ENCODE data around the gene OR2V1. TPM values are rescaled to one million over a fixed set of nuclear protein-coding genes. Genes with fewer than 3 reads are reported as not detected.

The OR2V1 gene
- total RNA-seq, 1 experiment from 2014 or later: not detected

Other genes with a start within 250 kb of the OR2V1 start
- not detected in 2 replicates for gene BTNL8, start 232.0 kb downstream of the OR2V1 start, total RNA-seq (2014; rRNA removed; shearing (Covaris generic))
- gene BTNL3, start 142.3 kb downstream of the OR2V1 start, total RNA-seq (2014; rRNA removed; shearing (Covaris generic)): not detected in 2 replicates
- gene BTNL9, start 90.9 kb downstream of the OR2V1 start, total RNA-seq (2014; rRNA removed; shearing (Covaris generic)): 1.6 and 2.5 TPM in 2 replicates
- not detected in 2 replicates for gene OR2V2, start 16.4 kb upstream of the OR2V1 start, total RNA-seq (2014; rRNA removed; shearing (Covaris generic))
- 6.7 and 9.0 TPM in 2 replicates for gene TRIM7, start 74.0 kb upstream of the OR2V1 start, total RNA-seq (2014; rRNA removed; shearing (Covaris generic))
- 23.3 and 23.8 TPM in 2 replicates for gene TRIM41, start 92.1 kb upstream of the OR2V1 start, total RNA-seq (2014; rRNA removed; shearing (Covaris generic))
- 3,901 and 4,257 TPM in 2 replicates for gene RACK1, start 112.7 kb upstream of the OR2V1 start, total RNA-seq (2014; rRNA removed; shearing (Covaris generic))
- gene TRIM52, start 130.0 kb upstream of the OR2V1 start, total RNA-seq (2014; rRNA removed; shearing (Covaris generic)): 1.6 and 2.6 TPM in 2 replicates
- not detected in 2 replicates for gene OR4F3, start 236.1 kb upstream of the OR2V1 start, total RNA-seq (2014; rRNA removed; shearing (Covaris generic))

Data from Daoy (cell line).